Subcutaneous adipose tissue (tissue), 4 donors: ENCODE data around the gene ZDHHC24. TPM values are rescaled to one million over a fixed set of nuclear protein-coding genes. Genes with fewer than 3 reads are reported as not detected.

ENCODE experiments used
- CTCF ChIP-seq: fragments of 450-650 bp; IDR thresholded peaks from one replicate; pipeline ENCODE4 v1.5.1; 2016; ENCODE audit warnings: low read depth, mild to moderate bottlenecking, control low read depth, antibody characterized with exemption, moderate library complexity
- total RNA-seq, 4 donors: library from RNA; depleted of rRNA; stranded (reverse); fragments of >200 nt; gene quantifications; one replicate each; pipeline ENCODE4 v1.1.0, GENCODE V29; 2016

Gene ZDHHC24
- total RNA-seq, 4 donors from 2014 or later: 4.4 to 16.4 (median 12.5) TPM

- no peak for TF ChIP-seq CTCF
Observed at GRCh38 chr11:66562907-66563583, 17.2 kb upstream of the ZDHHC24 start.

GRCh38 chr11:66562275-66562674, 16.4 kb upstream of the ZDHHC24 start:
- no peak for TF ChIP-seq CTCF

GRCh38 chr11:66561975-66562248, 16.1 kb upstream of the ZDHHC24 start:
- no peak for TF ChIP-seq CTCF

DNA sequence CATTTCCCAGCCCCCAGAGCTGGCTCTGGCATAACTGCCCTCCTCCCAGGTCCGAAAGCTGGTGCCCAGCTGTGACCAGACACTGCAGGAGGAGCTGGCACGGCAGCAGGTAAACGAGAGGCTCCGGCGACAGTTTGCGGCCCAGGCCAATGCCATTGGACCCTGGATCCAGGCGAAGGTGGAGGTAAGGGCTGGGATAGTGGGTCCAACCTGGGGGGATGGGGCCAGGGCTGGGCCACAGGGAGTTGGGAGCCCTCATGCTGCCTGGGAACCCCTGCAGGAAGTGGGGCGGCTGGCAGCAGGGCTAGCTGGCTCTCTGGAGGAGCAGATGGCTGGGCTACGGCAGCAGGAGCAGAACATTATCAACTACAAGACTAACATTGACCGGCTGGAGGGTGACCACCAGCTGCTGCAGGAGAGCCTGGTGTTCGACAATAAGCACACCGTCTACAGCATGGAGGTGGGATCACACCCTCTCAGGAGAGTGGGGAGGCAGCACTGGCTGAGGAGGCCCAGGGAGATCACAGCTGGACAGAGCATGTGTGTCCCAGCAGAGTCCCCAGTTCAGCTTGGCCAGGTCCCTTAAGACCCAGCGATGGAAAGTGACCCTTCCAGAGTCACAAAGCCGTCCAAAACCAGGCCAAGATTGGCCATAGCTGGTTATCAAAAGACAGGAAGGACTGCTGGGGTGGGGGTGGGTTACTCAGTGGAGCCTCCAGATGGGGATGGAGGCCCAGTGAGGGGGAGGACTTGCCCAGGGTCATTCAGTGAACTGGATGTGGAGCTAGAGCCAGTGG, 15.5 kb upstream of the ZDHHC24 start:
- TF ChIP-seq CTCF: no peak

DNA sequence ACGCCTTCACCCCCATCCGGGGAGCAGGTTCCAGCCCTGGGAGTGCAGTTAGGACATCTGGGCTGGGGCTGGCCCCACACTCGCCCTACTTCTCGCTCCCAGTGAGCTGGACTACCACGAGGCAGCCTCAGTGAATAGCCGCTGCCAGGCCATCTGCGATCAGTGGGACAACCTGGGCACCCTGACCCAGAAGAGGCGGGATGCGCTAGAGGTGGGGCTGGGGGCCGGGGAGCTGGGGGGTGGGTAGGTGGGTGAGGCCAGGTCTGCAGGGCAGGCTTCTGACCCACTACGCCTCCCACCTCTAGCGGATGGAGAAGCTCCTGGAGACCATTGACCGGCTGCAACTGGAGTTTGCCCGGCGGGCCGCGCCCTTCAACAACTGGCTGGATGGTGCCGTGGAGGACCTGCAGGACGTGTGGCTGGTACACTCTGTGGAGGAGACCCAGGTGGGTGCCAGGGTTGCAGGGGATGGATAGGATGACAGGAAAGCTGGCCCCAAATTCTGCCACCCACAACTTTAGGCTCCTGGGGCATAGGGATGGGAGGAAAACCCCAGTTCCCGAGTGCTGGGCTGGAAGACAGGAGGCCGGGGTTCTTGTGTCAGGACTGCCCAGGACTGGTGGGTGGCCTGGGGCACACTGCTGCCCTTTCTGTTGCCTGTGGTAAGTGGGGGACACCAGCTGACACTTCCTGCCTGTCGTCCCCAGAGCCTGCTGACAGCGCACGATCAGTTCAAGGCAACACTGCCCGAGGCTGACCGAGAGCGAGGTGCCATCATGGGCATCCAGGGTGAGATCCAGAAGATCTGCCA, 14.2 kb upstream of the ZDHHC24 start:
- TF ChIP-seq CTCF: no peak

DNA sequence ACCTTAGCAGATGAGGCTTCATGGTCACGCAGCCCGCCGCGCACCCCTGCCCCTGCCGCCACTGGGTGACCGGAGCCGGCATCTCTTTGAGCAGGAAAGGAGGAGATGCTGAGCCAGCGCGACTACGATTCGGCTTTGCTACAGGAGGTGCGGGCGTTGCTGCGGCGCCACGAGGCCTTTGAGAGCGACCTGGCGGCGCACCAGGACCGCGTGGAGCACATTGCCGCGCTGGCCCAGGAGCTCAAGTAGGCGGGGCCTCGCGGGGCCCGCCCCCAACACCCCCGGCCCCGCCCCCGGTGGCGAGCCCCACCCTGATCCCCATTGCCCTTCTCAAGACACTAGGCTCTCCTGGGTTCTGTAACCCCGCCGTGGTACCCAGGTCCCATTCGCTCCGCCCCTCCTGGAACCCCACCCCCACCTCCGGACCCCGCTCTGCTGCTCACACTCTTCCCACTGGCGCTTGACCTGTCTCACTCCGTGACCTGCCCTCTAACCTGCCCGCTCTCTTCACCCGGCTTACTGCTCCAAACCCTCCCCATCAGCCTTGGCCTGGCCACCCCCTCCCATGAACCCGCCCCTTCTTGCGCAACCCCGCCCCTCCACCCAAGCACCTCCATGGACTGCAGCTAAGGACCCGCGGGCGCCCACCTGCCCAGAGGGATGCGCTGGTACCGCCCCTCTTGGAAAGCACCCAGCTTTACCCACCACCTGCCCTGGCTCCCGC, 13.5 kb upstream of the ZDHHC24 start:
- no peak for TF ChIP-seq CTCF
